MG63 (cell line): ENCODE measurements around the gene THYN1. TPM values are rescaled to one million over a fixed set of nuclear protein-coding genes. Genes with fewer than 3 reads are reported as not detected.

Experiments used
- DNase-seq: peaks from one replicate; pipeline ENCODE4 v3.0.0-alpha.2; 2020
- H3K27me3 ChIP-seq: fragments of 250-450 bp; sonication (Bioruptor Pico); 2 replicates; pipeline ENCODE4 v1.5.1; 2020; ENCODE audit warnings: mild to moderate bottlenecking, moderate library complexity
- H3K36me3 ChIP-seq: fragments of 250-450 bp; sonication (Bioruptor Pico); 2 replicates; pipeline ENCODE4 v1.5.1; 2020; ENCODE audit warnings: mild to moderate bottlenecking, moderate library complexity
- H3K4me3 ChIP-seq: fragments of 250-450 bp; sonication (Bioruptor Pico); 2 replicates; pipeline ENCODE4 v1.5.1; 2020; ENCODE audit warnings: mild to moderate bottlenecking, moderate library complexity
- H3K9me3 ChIP-seq: fragments of 250-450 bp; sonication (Bioruptor Pico); 2 replicates; pipeline ENCODE4 v1.5.1; 2020; ENCODE audit warnings: mild to moderate bottlenecking, moderate library complexity
- total RNA-seq: library from RNA; depleted of rRNA; stranded (reverse); fragments of >200 nt; shearing (Covaris generic); gene quantifications from 2 replicates; pipeline ENCODE4 v1.2.3, GENCODE V29; 2014; ENCODE audit warnings: low replicate concordance

The THYN1 gene
- total RNA-seq, 1 experiment from 2014 or later = 43.3 TPM

DNA sequence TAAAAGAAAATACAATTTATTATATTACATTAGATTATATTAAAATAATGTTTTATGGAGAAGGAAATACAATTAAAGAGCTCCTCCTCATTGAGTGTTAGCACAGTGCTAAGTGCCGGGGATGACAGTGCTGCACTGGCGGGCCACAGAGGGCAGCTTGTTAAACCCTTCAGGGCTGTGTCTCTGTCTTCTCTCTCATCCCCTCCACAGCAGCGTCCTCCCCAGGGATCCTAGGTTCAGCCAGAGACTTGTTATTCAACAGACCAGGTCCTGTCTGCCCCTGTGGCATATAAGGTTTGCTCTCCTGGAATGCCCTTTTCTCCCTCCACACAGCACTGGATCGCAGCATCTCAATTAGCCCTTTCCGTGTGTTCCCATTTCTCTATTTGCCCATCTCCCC, 14.2 kb downstream of the THYN1 start:
- DNase-seq = no peak
- Histone ChIP-seq H3K9me3 (no peaks in the 10 kb centered on the region), H3K36me3 (peaks cover 13% of the 10 kb centered on the region), H3K27me3 (no peaks in the 10 kb centered on the region), H3K4me3 (no peak overlapping the region)

- no peaks in the 10 kb centered on the region for H3K27me3 ChIP-seq
- DNase-seq = no peak
- no peak overlapping the region for H3K4me3 ChIP-seq
- peaks cover 13% of the 10 kb centered on the region for H3K36me3 ChIP-seq
- no peaks in the 10 kb centered on the region for H3K9me3 ChIP-seq
Measured at GRCh38 chr11:134237557-134237922, 15.6 kb downstream of the THYN1 start.

DNA sequence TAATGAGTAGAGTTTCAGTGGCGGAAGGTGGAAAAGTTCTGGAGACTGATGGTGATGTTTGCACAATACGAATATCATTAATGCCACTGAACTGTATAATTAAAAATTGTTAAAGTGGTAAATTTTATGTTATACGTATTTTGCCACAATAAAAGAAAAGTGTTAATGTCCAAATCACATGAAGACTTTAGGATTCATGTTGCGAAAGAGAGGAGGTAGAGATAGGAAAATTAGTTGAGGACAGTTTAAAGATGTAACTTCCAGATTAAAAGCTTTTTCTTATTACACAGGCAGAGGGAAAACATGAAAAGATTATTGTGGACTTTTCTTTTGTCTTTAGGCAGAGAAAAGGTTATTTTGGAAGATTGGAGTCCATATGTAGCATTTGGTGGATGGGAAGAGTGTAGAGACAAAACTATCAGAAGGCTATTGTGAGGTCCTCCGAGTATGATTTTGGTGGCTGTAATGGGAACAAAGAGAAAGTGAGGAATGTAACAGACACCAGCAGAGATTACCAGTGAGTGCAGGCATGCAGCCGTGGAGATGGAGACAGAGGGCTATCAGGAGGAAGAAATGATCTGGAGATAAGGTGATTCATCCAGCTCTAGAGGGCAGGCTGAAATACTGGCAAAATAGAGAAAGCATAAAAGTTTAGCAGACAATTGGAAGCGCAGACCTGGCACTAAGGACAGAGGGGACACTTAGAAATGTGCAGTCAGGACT, 16.2 kb downstream of the THYN1 start:
- Histone ChIP-seq H3K4me3 (no peak overlapping the region), H3K9me3 (no peaks in the 10 kb centered on the region), H3K36me3 (peaks cover 13% of the 10 kb centered on the region), H3K27me3 (no peaks in the 10 kb centered on the region)
- DNase-seq = no peak

GRCh38 chr11:134235399-134235798, 17.8 kb downstream of the THYN1 start:
- Histone ChIP-seq H3K9me3 (no peaks in the 10 kb centered on the region), H3K4me3 (no peak overlapping the region), H3K27me3 (no peaks in the 10 kb centered on the region), H3K36me3 (peaks cover 11% of the 10 kb centered on the region)
- DNase-seq = no peak

DNA sequence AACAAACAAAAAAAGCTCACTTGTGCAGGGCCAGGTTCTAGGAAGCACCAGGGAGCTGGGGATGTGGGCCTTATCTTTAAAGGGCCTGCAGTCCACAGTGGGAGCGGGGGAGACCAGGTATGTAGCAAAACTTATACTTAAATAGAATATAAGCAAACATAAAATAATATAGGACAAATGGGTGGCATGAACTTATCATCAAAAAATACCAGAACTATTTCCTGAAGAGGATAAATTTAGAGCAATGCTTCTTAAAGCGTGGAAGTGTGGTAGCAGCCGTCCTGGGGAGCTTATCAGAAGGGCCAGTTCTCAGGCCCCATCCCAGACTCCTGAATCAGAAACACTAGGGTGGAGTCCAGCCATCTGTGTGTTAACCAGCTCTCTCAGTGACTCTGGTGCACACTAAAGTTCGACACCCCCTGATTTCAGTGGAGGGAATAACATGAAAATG, 19.4 kb downstream of the THYN1 start:
- no peak for DNase-seq
- no peaks in the 10 kb centered on the region for H3K27me3 ChIP-seq
- H3K4me3 ChIP-seq = no peak overlapping the region
- H3K36me3 ChIP-seq = peaks cover 8% of the 10 kb centered on the region
- H3K9me3 ChIP-seq = no peaks in the 10 kb centered on the region

GRCh38 chr11:134231958-134232659, 21.0 kb downstream of the THYN1 start:
- peaks cover 11% of the 10 kb centered on the region for H3K36me3 ChIP-seq
- H3K9me3 ChIP-seq = no peaks in the 10 kb centered on the region
- H3K27me3 ChIP-seq = no peaks in the 10 kb centered on the region
- no peak for DNase-seq
- H3K4me3 ChIP-seq = no peak overlapping the region

GRCh38 chr11:134230339-134230738, 22.8 kb downstream of the THYN1 start:
- Histone ChIP-seq H3K27me3 (no peaks in the 10 kb centered on the region), H3K36me3 (peaks cover 8% of the 10 kb centered on the region), H3K9me3 (no peaks in the 10 kb centered on the region), H3K4me3 (no peak overlapping the region)
- DNase-seq = no peak

GRCh38 chr11:134229126-134229790, 23.9 kb downstream of the THYN1 start:
- peak; percentile 24 for DNase-seq
- Histone ChIP-seq H3K27me3 (no peaks in the 10 kb centered on the region), H3K4me3 (no peak overlapping the region), H3K36me3 (peaks cover 8% of the 10 kb centered on the region), H3K9me3 (no peaks in the 10 kb centered on the region)

DNA sequence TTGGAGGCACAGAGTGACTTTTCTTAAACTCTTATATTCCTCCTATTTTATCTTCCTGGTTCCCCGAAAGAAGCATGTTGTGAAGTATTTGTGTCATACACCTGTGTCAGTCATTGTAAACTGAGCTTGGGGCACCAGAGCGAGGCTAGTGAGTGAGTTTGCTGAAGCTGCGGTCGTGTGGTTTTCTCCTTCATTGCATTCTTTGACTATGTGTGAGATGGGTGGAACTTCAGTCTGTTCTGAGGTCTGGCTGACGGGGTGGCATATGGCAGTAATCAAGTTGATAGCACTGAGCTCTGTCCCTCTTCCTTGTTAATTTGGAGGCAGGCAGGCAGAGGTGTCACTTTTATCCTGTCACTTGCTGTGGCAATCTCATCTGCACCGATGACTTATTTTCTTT, 24.5 kb downstream of the THYN1 start:
- H3K9me3 ChIP-seq = no peaks in the 10 kb centered on the region
- H3K4me3 ChIP-seq = no peak overlapping the region
- no peak for DNase-seq
- H3K36me3 ChIP-seq = peaks cover 8% of the 10 kb centered on the region
- H3K27me3 ChIP-seq = no peaks in the 10 kb centered on the region

- no peak overlapping the region for H3K4me3 ChIP-seq
- no peaks in the 10 kb centered on the region for H3K9me3 ChIP-seq
- DNase-seq = no peak
- H3K36me3 ChIP-seq = peaks cover 20% of the 10 kb centered on the region
- H3K27me3 ChIP-seq = no peaks in the 10 kb centered on the region
Measured at GRCh38 chr11:134226806-134227325, 26.3 kb downstream of the THYN1 start.

DNA sequence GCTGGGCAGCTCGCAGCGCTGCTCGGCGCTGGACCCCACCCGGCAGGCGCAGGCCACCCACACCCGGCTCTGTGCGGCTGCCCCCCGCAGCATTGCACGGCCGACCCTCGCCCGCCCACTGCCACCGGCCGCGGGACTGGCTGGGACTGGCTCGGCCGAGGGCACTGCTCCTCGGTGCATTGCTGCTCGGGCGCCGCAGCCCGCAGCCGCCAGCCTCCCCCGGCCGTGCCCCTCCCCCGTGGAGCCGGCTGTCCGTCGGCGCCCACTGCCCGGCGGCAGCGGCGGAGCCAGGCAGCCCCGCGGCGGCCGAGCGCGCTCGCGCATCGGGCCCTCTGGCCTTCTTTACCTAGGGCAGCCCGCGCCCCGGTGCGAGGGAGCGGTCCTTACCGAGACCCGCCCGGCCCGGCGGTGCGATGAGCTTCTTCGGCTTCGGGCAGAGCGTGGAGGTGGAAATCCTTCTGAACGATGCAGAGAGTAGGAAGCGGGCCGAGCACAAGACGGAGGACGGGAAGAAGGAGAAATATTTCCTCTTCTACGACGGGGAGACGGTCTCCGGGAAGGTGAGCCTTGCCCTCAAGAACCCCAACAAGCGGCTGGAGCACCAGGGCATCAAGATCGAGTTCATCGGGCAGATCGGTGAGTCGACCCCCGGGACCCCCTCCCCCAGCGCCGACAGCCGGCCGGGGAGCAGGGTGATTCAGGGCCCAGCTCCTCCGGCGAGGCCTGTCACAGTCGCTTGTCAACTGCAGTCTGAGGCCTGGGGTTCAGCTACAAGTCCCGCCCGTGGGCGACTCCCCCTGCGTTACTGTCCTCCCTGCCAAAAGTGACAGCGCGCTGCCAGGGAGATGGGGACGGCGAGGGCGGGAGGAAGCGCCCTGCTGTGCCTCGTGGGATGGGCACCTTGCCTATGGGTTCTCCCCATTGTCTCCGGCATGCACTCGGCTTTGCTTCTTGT, 28.2 kb downstream of the THYN1 start:
- peak; percentile 48 for DNase-seq
- H3K36me3 ChIP-seq = peaks cover 30% of the 10 kb centered on the region
- no peaks in the 10 kb centered on the region for H3K27me3 ChIP-seq

GRCh38 chr11:134223836-134224709, 29.1 kb downstream of the THYN1 start, which contains the start of the genes NCAPD3 and VPS26B:
NCAPD3 (minus strand) TSS chr11:134223967; CDS start chr11:134223926, 41 bp downstream.
VPS26B (plus strand) TSS chr11:134224671; CDS start chr11:134225123, 452 bp downstream.
- peak; percentile 96 for DNase-seq
- H3K36me3 ChIP-seq = peaks cover 38% of the 10 kb centered on the region
- H3K27me3 ChIP-seq = no peaks in the 10 kb centered on the region
- peak within 1 kb of the TSS; percentile 76 for H3K4me3 ChIP-seq
- H3K9me3 ChIP-seq = no peaks in the 10 kb centered on the region

More for the DNA sequence above, 28.2 kb downstream of the THYN1 start:
- Histone ChIP-seq H3K4me3 (peak overlapping the region; percentile 76), H3K9me3 (no peaks in the 10 kb centered on the region)

DNA sequence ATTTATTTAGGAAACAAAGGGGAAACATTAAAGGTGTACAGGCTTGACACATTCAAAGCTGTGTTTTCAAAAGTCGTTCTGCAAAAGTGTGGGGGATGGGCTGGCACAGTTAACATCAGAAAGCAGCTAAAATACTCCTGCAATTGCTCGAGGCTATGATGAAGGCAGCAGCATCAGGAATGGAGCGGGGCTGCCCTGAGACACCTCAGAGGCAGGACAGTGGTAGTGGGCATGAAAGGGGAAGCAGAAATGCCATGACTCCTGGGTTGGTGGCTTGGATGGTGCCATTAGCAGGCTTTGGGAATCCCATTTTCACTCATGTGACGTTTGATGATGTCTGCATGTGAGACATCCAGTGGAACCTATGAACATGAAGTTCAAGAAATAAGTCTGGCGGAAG, 30.0 kb downstream of the THYN1 start:
- DNase-seq = no peak
- no peaks in the 10 kb centered on the region for H3K9me3 ChIP-seq
- no peaks in the 10 kb centered on the region for H3K27me3 ChIP-seq
- peaks cover 42% of the 10 kb centered on the region for H3K36me3 ChIP-seq
- peak overlapping the region; percentile 76 for H3K4me3 ChIP-seq

- H3K9me3 ChIP-seq = no peaks in the 10 kb centered on the region
- no peak for DNase-seq
- H3K36me3 ChIP-seq = peaks cover 69% of the 10 kb centered on the region
Measured at GRCh38 chr11:134216816-134217215, 36.3 kb downstream of the THYN1 start.

DNA sequence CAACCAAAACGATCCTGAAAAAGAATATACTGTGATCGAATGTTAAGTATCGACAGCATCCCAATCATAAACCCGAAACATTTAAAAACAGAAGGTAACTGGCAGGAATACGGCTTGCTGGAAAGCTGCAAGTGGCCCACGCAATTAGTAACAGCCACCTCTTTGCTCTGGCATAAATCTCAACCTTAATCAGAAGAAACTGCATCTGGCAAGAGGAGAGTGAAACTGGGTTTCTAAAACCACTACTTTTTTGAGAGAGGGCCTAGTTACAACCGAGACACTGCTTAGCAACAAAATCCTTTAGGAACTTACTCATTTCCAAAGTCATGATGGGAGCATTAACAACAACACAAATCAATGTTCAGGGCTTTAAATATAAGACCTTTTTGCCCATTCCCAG, 37.3 kb downstream of the THYN1 start:
- Histone ChIP-seq H3K27me3 (no peaks in the 10 kb centered on the region), H3K4me3 (no peak overlapping the region), H3K9me3 (no peaks in the 10 kb centered on the region), H3K36me3 (peaks cover 71% of the 10 kb centered on the region)
- no peak for DNase-seq

More at GRCh38 chr11:134216816-134217215, 36.3 kb downstream of the THYN1 start:
- Histone ChIP-seq H3K4me3 (no peak overlapping the region), H3K27me3 (no peaks in the 10 kb centered on the region)
